GM19324 (cell line): ENCODE measurements around the gene KCND3.

ENCODE experiments used
- ATAC-seq: cut with Tn5 transposase; IDR thresholded peaks from one replicate; pipeline ENCODE4 v1.9.1; 2021; ENCODE audit warnings: mild to moderate bottlenecking, moderate library complexity; ENCODE audit not compliant: unreplicated experiment, low FRiP score

Gene KCND3

GRCh38 chr1:111852261-111852721, 137.2 kb downstream of the KCND3 start:
- no peak for ATAC-seq

- no peak for ATAC-seq
Measured at GRCh38 chr1:111851552-111851951, 137.9 kb downstream of the KCND3 start.

DNA sequence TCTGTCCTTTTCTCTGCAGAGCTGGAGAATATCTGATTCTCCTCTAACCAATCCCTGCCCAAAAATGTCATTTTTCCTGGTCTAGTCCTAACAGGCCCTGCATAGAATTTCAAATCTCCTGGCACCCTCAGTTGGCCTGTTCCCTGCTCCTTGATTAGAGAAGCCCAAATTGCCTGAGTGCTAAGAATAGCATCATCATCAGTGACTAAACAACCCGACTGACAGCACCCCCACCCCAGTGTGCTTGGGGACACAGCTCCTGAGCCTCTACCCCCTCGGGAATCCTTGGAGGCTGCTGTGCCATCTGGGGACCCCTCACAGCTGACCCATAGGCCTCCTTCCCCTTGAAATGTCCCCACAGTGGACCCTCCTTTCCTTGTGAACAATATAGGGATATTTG, 139.4 kb downstream of the KCND3 start:
- ATAC-seq = no peak

- ATAC-seq = no peak
Measured at GRCh38 chr1:111848852-111849545, 140.5 kb downstream of the KCND3 start.

DNA sequence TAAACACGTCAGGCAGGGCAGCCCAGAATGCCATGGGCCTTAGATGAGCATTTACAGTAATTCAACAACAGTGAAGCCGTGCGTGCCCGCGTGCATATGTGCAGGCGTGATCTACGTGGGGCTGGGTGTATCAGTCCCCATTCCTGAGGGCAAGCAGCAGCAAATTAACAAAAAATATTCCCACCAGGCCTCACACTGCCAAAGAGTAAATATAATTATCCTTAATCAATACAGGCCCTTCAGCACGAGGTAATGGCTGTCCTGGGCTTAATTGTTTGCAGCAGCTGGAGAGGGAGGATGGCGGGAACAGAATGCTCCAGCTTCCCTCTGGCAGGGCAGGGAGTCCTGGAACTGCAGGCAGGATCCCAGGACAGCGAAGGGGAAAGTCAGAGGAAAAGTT, 142.0 kb downstream of the KCND3 start:
- no peak for ATAC-seq

DNA sequence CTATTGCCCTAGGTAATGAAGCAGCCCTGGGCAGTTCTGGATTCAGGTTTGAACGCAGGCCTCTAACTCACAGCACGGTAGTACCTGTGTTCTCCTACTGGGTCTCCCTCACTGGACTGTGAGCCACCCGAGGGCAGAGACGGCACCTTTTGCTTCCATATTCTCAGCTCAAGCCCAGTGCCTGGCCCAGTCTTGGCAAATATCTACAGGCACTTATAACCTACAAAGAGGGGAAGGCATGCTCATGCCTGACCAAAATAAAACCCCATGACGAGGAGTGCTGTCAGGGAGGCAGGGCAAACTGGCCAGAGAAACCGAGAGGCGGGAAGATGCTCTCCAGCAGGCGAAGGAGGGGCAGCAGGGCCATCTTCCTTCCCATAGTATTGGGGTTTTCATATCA, 142.6 kb downstream of the KCND3 start:
- no peak for ATAC-seq

- ATAC-seq = no peak
Measured at GRCh38 chr1:111843177-111843576, 146.3 kb downstream of the KCND3 start.

- ATAC-seq = no peak
Measured at GRCh38 chr1:111842411-111842810, 147.1 kb downstream of the KCND3 start.

DNA sequence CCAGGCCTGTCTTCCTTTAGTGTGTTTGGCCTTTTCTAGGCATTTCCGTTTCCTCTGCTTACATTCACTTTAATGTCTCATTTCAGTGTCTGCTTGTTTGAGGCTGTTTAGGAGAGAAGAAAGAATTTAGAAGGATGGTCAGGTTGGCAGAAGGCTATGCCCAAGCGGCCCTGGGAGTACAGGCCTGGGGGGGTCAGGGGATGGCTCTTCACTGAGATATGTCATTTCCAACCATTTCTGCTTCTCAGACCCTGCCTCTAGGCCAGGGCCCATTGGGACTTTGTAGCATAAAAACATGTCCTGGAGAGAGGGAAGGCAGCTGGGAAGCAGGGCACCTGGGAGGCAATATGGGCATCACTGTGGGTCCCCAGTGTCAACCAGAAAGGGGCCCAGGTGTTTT, 147.7 kb downstream of the KCND3 start:
- no peak for ATAC-seq

GRCh38 chr1:111841189-111841588, 148.3 kb downstream of the KCND3 start:
- ATAC-seq = no peak

DNA sequence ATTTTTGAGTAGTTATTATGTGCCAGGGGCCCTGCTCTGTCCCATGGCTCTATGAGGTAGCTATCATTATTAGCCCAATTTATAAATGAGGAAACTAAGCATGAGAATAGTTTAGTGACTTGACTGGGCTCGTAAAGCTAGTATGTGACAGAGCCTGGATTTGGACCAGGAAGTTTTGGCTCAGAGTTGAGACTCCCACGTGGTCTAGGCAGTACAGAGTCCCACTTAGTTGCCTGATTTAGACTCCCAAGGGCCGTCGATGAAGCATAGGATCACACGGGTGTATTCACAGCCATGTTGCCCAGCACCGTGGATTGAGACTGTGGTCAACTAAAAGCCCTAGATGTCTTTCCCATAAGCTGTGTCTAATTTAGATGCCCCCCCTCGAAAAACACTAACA, 152.1 kb downstream of the KCND3 start:
- no peak for ATAC-seq

DNA sequence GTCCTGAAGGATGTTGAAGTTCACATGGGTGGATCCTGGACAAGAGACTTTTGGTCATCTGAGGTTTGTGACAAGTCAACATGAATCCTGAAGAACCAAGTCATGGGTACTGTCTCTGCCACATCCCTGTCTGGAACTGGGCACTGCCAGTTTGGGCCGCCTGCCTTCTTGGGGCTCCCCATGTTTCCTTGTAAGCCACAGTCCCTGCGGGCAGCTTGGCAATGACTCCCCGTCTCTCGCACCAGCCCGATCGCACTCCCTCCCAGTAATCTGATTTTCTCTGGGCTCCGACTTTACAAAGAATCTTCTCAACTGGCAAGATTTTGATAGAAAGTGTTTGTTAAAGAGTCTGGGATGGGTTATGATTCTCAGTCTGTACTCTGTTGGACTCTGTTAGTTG, 153.4 kb downstream of the KCND3 start:
- no peak for ATAC-seq

DNA sequence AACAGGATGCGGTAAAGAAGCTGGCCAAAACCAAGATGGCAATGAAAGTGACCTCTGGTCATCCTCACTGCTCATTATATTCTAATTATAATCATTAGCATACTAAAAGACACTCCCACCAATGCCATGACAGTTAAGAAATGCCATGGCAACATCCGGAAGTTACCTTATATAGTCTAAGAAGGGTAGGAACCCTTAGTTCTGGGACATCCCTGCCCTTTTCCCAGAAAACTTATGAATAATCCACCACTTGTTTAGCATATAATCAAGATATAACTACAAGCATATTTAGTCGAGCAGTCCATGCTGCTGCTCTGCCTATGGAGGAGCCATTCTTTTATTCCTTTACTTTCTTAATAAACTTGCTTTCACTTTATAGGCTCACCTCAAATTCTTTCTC, 154.0 kb downstream of the KCND3 start:
- ATAC-seq = no peak

- ATAC-seq = no peak
Measured at GRCh38 chr1:111834956-111835355, 154.5 kb downstream of the KCND3 start.

DNA sequence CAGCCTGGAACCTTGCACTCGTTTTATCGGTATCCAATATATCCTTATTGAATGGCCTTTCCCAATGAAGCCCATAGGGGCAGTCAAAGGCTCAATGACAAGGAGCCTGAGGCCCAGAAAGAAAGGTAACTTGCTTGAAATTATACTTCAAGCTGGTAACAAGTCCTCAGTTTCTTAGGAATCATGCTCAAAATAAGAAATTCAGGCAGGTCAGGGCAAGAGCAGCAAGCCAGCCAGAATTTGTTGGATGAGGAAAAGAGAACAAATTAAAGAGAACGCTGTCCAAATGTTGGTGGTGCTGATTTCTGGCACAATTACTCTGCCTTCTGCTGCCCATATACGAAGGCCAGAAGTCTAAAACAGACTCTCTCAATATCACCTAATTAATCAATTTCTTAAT, 156.1 kb downstream of the KCND3 start:
- no peak for ATAC-seq

DNA sequence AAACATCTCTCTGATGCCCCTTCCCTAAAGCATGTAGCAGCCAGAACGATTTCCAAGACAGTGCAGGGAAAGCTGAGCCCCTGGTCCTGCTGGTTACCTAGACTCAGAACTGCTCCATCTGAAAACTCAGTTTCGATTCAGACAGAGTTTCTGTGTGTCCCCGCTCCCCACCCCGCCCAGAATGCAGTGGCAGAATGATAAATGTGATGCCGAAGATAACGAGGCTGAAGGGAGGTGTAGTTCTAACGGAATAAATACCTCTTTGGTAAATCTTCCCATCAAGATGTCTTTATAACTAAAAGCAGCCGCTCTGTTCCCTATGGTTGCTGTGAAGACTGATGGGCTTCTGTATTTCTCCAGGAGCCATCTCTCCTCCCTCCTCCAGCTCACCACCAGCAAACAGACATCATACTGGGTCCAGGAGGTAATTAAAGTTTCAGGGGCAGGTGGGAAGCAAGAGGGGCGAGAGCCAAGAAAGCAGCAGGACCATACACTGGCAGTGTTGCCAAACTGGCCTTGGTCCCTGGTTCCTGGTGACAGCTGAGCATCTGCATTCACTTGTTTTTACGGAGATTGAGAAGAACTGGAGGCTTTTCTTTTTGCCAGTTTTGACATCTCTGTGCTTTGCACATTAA, 156.8 kb downstream of the KCND3 start:
- no peak for ATAC-seq

DNA sequence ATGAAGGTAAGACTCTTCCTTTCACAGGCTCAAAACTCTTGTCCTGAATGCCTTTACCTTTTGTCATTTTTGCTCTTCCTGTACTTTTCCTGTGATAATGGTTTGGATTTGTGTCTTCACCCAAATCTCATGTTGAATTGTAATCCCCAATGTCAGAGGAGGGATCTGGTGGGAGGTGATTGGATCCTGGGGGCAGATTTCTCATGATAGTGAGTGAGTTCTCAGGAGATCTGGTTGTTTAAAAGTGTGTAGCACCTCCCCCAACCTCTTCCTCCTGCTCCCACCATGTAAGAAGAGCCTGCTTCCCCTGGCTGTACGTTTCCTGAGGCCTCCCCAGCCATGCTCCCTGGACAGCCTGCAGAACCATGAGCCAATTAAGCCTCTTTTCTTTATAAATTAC, 158.3 kb downstream of the KCND3 start:
- no peak for ATAC-seq

- ATAC-seq = no peak
Measured at GRCh38 chr1:111827946-111828345, 161.5 kb downstream of the KCND3 start.

DNA sequence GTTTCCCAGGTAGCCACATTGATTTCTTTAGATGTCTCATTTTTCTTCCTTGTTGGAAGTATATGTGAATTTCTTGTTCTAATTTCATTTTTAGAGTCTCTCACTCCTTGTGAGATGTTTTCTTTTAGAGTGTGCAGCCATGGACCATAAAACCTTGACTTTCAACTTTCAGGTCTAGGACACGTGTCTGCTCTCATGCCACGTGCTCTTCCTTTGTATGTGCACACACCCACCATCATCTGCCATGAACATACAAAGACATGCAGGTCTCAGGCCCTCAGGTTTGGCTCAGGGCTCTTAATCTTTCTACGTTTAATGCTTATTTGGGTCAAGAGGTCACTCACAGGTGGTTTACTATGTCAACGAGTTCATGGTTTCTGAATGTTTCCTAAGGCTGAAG, 163.2 kb downstream of the KCND3 start:
- ATAC-seq = no peak

- ATAC-seq = no peak
Measured at GRCh38 chr1:111825217-111825616, 164.3 kb downstream of the KCND3 start.

- no peak for ATAC-seq
Measured at GRCh38 chr1:111822138-111822537, 167.3 kb downstream of the KCND3 start.

GRCh38 chr1:111821121-111821745, 168.2 kb downstream of the KCND3 start:
- ATAC-seq = no peak
